Measurements from ENCODE around the gene MYO5B.
"Not testable (repeated sequence)": the region's sequence is repeated elsewhere in the genome, so short reads cannot be mapped to it uniquely, and the experiment has no call there.

MYO5B gene

DNA sequence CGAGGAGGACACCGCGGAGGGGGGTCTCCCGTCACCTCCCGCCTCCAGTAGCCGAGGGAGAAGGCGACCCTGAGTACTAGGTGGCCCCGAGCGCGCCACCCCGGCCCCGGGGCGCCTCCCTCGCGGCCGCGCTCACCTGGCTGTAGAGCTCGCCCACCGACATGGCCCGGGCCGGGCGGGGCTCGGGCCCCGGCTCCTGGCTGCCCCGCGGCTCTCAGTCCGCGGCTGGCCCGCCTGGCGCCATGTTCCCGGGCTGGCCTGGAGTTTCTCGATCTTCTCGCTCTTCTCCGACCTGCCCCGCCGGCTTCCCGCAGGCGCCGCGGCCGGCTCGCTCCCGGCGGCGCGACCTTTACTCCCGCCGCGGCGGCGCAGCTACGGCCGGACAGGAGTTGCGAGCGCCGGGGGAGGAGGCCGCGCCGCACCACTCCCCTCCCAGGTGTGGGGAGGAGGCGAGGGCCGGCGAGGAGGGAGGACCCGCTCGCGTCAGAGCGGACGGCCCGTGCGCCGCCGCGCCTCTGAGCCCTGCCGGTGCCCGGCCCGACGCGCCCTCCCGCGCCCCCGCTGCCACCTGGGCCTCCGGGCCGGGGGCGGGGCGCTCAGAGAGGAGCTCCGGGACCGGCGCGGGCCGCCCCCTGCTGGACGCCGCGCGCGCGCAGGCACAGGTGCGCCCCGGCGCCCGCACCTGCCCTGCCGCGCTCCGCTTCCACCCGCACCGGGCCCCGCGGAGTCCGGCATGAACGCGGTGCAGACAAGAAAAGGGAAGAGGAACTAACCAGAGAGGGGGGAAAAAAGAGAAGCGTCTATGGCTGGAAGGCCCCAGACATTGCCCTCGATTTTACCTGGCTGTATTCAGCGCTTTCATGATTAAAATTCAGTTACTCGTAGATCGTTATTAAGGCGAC lies at the start of gene MYO5B:
Gene MYO5B, minus strand, starts transcription at position 517 of the 902 bp plus-strand sequence. Its CDS starts 354 bp downstream, at position 163.
- in situ Hi-C loops (cut with MboI; ENCODE audit: low sequenced_read_pairs), result no loop called here

DNA sequence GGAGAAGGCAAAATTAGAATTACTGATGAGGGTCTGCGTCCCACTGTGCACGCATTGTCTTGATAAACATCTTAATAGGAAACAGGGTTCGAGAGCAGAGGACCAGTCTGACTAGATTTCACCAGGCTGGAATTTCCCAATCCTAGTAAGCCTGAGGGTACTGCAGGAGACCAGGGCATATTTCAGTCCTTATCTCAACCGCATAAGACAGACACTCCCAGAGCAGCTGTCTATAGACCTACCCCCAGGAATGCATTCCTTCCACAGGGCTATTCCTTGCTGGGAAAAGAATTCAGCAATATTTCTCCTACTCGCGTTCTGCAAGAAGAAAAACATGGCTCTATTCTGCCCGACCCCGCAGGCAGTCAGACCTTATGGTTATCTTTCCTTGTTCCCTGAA lies 46.8 kb upstream of the MYO5B start:
- in situ Hi-C loops (cut with MboI; ENCODE audit: low sequenced_read_pairs), result not testable (repeated sequence)

DNA sequence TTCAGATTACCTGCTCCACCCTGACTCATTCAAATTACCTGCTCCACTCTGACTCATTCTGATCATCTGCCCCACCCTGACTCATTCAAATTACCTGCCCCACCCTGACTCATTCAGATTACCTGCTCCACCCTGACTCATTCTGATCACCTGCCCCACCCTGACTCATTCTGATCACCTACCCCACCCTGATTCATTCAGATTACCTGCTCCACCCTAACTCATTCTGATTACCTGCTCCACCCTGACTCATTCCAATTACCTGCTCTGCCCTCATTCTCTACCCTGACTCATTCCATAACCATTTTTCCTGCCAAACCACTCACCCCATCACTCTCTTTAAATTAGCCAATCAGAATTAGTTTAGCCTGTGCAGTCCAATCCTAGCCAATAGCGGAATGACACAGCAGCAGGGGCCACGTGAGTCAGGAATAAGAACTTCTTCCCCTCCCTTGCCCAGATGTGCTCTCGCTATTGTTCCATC lies 45.2 kb upstream of the MYO5B start:
- in situ Hi-C loops (cut with MboI; ENCODE audit: low sequenced_read_pairs), result no loop called here

DNA sequence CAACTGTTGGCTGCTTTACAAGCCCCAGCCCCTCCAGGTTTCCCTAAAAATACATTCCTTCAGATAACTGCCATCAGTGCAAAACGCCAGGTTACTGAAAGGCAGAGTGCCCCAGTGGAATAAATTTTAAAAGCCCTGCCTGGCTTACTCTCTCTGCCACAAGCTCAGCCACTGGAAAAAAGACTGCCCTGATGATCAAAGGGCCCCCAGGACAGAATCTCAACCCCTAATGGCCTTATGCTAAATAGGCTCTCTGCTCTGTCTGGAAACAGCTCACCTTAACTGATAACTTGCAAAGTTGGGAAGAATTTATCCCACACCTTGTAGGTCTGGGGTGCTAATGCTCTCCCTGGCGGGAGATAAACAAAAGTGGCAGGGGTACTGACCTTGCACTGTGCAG lies 37.5 kb upstream of the MYO5B start:
- in situ Hi-C loops (cut with MboI; ENCODE audit: low sequenced_read_pairs), result no loop called here

DNA sequence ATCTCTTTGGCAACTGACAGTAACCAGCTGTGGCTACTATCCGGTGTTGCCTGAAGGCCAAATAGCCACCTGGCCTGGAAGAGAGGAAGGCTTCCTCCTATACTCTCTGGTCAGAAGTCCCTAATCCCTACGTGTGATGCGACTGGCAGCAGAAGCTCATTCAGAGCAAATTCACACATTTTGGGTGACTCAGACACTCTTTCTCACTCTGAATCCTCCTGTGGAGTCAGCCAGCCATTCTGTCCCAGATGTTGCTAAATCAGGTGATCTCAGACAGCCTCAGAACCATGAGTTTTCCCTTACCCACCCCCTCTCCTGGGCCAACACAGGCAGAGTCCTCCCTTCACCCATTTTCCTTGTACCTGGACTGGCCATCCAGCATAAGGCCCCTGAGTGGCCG lies 36.7 kb upstream of the MYO5B start:
- in situ Hi-C loops (cut with MboI; ENCODE audit: low sequenced_read_pairs), result no loop called here

DNA sequence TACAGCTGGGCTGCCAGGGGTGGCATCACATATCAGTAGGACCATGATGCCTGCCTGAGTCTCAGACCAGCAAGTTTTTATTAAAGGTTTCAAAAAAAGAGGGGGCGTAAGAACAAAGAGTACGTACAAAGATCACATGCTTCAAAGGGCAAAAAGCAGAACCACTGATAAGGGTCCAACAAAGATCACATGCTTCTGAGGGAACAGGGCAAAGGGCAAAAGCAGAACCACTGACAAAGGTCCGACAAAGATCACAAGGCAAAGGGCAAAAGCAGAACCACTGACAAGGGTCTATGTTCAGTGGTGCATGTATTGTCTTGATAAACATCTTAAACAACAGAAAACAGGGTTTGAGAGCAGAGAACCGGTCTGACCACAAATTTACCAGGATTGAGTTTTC lies 25.3 kb upstream of the MYO5B start:
- in situ Hi-C loops (cut with MboI; ENCODE audit: low sequenced_read_pairs), result not testable (repeated sequence)

DNA sequence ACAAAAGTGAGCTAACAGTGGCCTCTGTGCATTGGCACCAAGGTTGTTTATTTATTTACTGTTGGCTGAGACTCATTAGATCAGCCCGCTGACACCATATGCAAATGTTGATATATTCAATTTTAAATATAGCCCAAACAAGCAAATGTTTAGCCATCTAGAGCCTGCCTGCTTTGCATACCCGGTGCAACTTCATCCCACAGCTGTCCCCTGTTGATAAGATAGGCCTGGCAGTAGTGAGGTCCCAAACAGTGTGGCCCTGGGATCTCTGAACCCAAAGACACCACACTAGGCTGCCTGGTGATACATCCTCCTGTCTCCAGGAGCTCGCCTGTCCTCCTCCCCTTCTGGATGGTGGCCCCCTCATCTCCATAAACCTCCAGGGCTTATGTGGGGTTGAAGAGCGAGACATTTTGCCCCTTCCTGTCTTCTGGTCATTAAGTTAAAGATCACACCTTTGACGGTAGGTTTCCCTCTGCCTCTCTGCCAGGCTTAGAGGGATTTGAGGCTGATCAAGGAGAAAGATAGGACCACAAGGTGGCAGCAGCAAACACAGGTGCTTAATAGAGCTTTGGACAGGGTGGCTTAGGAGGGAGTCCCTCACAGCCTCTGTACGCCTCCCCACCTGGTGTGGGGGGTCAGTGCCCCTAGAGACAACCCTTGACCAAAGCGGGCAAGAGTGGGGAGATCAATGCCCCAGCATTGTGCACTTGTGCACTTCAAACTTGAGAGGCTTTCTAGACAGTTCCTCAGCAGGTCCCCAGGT lies 23.7 kb upstream of the MYO5B start:
- in situ Hi-C loops (cut with MboI; ENCODE audit: low sequenced_read_pairs), result no loop called here

DNA sequence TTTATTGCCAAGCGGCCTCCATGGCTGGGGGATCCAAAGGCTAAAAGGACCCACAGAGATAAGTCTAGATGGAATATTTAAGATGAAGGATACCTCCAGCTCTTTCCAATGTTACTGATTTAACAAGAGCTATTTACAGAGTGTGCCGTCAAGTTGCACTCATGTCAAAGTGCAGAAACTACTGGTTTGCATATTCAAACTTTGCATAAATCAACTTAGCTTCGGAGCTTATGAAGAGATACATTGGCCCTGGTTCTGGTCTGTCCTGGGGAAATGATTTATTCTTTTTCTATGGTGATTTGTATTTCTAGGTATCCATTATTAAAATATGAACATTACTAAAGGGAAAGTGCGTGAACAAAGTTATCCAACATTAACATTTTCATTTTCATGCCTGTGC lies 14.4 kb upstream of the MYO5B start:
- in situ Hi-C loops (cut with MboI; ENCODE audit: low sequenced_read_pairs), result no loop called here

DNA sequence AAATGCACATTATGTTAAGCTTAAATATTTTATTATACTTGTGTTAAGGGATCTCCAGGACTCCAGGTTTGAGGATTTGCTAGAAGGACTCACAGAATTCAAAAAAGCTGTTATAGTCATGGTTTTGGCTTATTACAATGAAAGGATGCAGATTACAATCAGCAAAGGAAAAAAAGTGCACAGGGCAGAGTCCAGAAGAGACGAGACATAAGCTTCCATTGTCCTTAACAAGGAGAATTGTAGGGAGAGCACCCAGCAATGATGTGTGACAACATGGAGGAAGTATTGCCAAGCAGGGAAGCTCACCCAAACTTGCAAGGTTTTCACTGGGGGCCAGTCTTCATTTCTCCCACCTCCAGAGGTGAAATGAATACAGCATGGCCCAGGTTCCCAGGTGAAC lies 12.8 kb upstream of the MYO5B start:
- in situ Hi-C loops (cut with MboI; ENCODE audit: low sequenced_read_pairs), result no loop called here

DNA sequence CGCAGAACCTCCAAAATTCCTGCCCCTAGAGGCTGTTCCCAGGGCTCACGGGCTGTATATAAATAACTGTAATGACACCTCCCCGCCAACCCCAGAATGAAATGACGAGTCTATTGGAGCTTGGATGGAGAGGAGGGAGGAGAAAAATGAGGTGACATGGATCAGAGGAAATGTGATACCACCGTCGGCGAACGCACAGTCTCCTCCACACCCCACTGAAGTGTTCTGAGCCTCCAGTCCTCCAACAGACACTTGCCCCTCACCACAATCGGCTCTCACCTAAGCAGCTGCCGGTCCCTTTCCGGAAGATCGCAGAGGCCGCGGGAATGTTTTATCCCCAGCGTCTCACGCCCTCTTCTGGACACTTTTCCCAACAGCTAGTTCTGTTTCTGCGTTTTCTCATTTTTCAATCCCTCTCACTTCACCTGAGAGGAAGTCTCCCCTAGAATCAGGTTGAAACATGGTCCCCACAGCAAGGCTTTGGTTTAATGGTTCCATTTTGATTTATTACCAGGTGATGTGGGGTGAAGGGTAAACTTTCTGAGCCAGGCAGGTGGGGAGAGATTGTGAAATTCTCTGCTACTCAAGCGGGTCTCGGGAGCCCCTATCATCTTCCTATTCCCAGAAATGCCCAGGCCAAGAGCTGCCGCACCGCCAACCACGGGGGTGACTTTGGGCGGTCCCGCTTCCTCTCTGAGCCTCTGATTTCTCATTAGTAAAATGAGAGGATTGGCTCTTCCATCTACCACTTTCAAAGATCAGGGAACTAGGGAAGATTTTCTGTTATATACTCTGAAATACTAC lies 9.1 kb upstream of the MYO5B start:
- in situ Hi-C loops (cut with MboI; ENCODE audit: low sequenced_read_pairs), result no loop called here

DNA sequence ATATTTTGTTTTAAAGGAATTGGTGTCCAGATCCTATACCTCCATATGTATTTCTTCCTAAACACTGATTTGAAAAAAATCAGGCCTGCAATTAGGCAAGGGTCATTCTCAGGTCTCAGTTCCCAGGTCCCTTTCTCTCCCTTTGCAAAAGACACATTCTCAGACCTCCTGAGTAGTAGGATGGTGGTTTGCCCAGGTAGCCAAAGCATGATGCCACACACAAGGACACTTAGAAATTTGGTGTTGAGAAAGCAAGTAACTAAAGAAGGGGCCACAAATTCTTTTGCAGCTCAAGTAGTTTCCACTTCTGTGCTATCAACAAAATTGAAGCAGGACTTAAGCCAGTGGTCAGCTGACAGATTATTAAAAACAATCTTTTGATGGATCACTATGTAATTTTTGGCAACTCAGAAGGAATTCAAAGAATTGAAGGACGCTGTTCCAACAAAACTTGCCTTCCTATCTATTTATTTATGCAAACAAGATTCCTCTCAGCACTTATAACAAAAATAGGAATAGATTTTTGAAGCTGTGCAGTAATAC lies 6.6 kb upstream of the MYO5B start:
- in situ Hi-C loops (cut with MboI; ENCODE audit: low sequenced_read_pairs), result no loop called here

DNA sequence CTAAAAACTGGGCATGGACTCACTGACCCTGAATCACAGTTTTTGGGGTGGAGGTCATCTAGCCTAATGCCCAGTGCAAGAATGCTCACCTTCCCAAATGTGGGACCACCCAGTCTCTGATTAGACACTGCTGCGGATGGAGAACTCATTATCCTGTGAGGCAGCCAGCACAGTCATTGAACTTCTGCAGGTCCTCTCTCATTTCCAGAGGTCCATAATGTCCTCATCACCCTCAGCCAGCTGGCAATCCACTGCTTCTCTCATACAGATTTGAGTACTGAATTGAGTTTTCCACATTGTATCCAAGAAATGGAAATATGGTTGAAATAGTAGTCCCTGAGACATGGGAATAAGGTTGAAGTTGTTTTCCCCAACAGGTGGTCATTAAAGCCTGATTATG lies 5.0 kb upstream of the MYO5B start:
- in situ Hi-C loops (cut with MboI; ENCODE audit: low sequenced_read_pairs), result no loop called here

DNA sequence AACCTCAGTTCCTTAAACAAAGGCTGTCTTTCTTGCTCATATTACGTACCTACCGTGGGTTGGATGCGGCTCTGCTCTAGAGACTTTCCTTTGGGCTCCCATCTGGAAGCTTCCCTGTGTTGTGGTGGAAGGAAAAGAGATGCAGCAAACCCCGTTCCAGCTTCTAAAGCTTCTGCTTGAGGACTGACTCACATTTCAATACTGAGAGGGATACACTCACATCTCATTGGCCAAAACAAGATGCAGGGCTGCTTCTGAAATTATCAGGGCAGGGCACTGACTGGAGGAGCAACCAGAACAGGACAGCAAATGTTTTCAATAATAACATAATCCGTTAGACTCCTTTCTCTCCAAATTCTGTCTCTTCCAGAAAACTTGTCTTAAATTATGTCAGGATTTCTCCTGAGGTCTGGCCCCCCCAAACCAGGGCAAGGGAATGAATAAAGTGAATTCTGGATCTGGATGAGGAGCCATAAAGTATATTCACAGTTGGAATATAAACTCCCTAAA lies 4.5 kb upstream of the MYO5B start:
- in situ Hi-C loops (cut with MboI; ENCODE audit: low sequenced_read_pairs), result no loop called here

DNA sequence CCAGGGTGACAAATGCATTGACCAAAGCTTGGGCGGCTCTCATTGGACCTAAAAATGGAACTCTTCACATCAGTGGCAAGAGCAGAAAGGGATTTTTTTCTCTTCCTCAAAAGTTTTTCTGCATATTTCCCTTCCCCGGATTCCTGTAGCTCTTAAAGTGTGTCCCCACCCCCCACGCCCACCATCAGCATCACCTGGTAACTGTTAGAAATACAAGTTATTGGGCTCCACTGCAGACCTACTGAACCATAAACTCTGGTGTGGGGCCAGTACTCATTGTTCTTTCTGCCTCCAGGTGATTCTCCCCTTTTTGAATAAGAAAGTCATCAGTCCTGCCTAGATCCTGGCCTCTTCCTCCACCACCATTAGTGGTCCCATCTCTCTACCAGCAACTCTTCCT lies 1.3 kb upstream of the MYO5B start:
- in situ Hi-C loops (cut with MboI; ENCODE audit: low sequenced_read_pairs), result no loop called here

DNA sequence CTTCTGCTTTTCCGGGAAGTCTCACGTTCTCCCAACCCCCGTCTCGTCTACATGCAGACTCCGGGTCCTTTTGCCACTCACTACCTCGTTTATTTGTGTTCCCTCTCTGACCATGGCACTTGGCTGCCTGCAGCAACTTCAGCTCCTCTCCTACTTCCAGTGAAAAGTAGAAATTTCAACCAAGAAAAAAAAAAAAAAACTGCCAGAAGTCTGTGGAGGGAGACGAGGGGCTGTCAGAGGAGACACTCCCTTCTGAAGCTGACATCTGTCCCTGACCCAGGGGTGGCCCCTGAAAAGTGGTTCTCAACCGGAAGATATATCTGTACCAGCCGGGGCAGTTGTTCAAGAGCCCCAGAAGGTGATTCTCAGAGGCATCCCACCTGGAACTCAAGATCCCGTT lies 742 bp upstream of the MYO5B start:
- in situ Hi-C loops (cut with MboI; ENCODE audit: low sequenced_read_pairs), result no loop called here

DNA sequence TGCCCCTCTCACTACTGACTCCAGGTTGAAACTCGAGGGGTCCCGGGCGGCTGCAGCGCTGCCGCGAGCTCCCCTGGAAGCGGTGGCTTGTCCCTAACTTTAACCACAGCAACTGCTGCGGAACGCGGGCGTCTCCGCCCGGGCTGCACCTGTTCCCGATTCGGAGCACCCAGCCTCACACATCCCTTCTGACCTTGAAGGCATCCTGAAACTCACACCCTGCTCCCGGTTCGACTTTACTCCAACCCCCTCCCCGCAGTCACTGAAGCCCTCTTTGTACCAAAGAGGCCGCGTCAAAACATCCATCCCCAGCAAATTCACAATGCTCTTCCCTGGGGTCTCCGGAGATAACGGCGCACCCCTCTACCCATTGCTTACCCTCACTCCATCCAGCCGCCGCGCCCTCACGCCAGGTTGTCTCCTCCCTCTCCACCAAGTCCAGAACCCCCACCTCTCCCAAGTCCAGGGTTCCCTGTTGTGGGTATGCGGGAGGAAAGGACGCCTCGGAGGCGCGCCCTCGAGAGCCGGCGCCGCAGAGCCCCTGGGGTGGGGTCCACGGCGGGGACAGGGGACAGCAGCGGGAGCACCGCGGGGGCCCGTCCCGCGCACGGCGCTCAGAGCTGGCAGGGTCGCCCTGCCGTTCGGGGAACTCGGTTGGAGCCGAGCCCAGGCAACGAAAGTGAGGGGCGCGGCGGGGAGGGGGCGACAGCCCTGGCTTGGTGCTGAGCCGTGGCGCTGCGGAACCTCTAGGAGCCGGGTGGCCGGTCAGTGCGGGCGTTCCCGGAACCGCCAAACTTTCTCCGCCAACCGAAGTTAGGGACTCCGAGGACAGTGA lies 934 bp downstream of the MYO5B start:
- in situ Hi-C loops (cut with MboI; ENCODE audit: low sequenced_read_pairs), result no loop called here

DNA sequence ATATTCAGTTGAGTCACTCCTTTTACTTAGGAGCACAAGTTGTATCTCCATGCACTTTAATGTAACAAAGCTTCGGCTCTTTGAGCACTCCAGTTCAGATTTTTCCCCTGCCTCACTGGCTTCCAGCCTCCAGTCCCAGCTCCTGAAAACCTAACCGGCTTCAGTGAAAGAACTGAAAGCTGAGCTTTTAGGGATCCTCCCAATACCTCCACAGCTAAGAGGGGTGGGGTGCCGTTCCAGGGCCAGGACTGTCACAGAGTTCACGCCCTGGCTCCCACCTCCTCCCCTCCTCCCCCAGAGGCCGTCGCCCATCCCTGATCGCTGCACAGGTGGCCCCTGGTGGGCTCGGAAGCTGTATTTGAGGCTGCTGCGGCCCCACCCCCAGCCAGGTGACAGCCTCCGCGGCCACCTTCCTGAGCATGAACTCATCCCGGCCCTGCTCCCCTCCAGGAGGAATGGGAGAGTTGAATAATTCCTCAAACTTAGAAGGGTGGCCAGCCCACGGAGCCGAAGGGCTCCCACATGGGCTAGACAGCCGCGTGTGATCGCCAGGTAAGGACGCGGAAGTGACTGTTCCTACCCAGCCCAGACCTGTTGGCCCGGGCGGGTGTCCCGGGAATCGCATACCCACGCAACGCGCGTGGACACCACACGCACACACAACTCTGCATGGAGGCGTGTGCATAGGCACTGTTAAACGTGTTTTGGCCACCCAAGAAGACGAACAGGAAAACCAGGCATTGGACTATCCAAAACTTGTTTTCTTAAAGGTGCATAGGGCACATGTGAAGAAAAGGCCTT lies 1.8 kb downstream of the MYO5B start:
- in situ Hi-C loops (cut with MboI; ENCODE audit: low sequenced_read_pairs), result no loop called here

DNA sequence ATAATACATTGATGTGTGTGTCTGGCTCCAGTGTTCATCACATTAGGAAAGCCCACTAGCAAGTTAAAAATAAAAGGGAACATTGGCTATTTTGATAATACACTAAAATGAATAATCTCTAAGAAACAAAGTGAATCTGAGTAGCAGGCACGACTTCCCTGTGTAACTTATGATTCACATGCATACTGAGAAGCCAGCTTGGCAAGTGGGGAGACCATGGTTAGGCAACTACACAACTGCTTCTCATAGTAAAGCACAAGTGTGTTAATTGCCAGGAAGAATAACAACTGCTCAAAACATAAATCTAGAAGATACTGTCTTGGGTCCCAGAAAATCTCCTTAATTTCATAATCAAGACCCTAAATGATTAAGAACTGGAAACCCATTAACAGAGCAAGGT lies 4.0 kb downstream of the MYO5B start:
- in situ Hi-C loops (cut with MboI; ENCODE audit: low sequenced_read_pairs), result no loop called here

DNA sequence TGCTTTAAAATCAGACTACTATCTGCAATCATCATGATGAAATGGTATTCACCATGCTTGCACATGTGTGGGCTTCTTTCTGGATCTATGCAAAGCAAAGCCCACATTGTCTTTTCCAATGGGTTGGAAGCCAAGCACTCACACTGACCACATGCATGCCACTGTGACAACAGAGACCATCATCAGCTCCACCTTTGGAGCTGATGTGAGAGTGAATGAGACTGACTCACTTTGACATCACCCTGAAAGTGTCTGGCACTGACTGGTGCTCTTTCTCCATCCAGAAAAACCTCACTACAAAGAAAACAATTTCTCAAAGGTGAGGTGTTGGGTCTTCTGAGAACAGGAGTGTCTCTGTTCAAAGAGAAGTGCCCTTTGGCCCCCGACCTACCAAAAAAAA lies 4.7 kb downstream of the MYO5B start:
- in situ Hi-C loops (cut with MboI; ENCODE audit: low sequenced_read_pairs), result no loop called here
